HL-60 (cell line): ENCODE data around the gene MASP1.
A peak's percentile ranks its signal among the peaks of the same experiment; 100 is the strongest.

Experiments
- DNase-seq, 2 experiments: peaks; one replicate each; pipeline ENCODE4 v3.0.0-alpha.2; 2010 to 2020; ENCODE audit warnings: low read depth in 1 of 2, low spot score in 1 of 2
- H3K27ac ChIP-seq: fragments of 250-450 bp; sonication (Bioruptor Pico); replicated peaks from 2 replicates; pipeline ENCODE4 v1.5.1; 2020; ENCODE audit warnings: mild to moderate bottlenecking, moderate library complexity
- H3K27me3 ChIP-seq: fragments of 250-450 bp; sonication (Bioruptor Pico); 2 replicates; pipeline ENCODE4 v1.5.1; 2021; ENCODE audit warnings: mild to moderate bottlenecking, moderate library complexity; ENCODE audit not compliant: insufficient read depth, poor library complexity, severe bottlenecking
- H3K4me3 ChIP-seq: replicated peaks from 2 replicates; pipeline ENCODE4 v1.5.1; 2011; ENCODE audit warnings: mild to moderate bottlenecking, control low read depth, low read length; ENCODE audit not compliant: insufficient read depth
- GABPA ChIP-seq: IDR thresholded peaks from 2 replicates; pipeline ENCODE4 v1.6.1; 2012; ENCODE audit warnings: low read depth
- POLR2AphosphoS5 ChIP-seq: IDR thresholded peaks from 2 replicates; pipeline ENCODE4 v1.6.1; 2012; ENCODE audit warnings: low read depth
- SPI1 ChIP-seq: IDR thresholded peaks from 2 replicates; pipeline ENCODE4 v1.6.1; 2012; ENCODE audit warnings: low read depth, mild to moderate bottlenecking, borderline replicate concordance
- TF ChIP-seq, protein P1 (sequence below): IDR thresholded peaks from one replicate; pipeline ENCODE4 v1.5.1; 2011; ENCODE audit warnings: low read length, control low read depth, inconsistent platforms; ENCODE audit not compliant: insufficient read depth
- TF ChIP-seq, protein P2 (sequence below): IDR thresholded peaks from 2 replicates; pipeline ENCODE4 v1.6.1; 2012; ENCODE audit warnings: low read depth; ENCODE audit not compliant: insufficient replicate concordance

MASP1 gene

DNA sequence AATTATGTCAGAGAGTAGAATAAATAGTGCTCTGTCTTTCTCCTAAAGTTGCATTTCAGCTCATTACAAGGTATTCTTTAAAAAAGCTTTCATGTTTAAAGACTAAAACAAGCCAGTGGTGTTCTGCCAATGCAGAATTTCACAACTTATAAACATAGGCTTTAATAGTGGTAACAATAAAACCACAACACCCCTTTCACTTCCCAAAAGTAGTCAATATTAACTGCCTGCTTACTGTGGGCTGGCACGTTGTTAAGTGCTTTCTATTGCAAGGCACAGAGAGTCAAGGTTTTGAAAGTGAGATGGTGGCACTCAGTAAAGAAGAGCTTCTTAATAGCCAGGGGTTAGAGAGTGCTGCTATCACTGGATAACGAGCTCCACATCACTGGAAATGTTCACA is 102.6 kb downstream of the MASP1 start:
- no peak overlapping the region for H3K4me3 ChIP-seq
- peak in 1 of 2 experiments; percentile 2 for DNase-seq
- no peak overlapping the region for H3K27ac ChIP-seq
- H3K27me3 ChIP-seq, result peaks cover 4% of the 10 kb centered on the region
- TF ChIP-seq SPI1 (no peak), POLR2AphosphoS5 (no peak), GABPA (no peak)
- TF ChIP-seq, protein P1, sequence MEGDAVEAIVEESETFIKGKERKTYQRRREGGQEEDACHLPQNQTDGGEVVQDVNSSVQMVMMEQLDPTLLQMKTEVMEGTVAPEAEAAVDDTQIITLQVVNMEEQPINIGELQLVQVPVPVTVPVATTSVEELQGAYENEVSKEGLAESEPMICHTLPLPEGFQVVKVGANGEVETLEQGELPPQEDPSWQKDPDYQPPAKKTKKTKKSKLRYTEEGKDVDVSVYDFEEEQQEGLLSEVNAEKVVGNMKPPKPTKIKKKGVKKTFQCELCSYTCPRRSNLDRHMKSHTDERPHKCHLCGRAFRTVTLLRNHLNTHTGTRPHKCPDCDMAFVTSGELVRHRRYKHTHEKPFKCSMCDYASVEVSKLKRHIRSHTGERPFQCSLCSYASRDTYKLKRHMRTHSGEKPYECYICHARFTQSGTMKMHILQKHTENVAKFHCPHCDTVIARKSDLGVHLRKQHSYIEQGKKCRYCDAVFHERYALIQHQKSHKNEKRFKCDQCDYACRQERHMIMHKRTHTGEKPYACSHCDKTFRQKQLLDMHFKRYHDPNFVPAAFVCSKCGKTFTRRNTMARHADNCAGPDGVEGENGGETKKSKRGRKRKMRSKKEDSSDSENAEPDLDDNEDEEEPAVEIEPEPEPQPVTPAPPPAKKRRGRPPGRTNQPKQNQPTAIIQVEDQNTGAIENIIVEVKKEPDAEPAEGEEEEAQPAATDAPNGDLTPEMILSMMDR, result no peak
- TF ChIP-seq, protein P2, sequence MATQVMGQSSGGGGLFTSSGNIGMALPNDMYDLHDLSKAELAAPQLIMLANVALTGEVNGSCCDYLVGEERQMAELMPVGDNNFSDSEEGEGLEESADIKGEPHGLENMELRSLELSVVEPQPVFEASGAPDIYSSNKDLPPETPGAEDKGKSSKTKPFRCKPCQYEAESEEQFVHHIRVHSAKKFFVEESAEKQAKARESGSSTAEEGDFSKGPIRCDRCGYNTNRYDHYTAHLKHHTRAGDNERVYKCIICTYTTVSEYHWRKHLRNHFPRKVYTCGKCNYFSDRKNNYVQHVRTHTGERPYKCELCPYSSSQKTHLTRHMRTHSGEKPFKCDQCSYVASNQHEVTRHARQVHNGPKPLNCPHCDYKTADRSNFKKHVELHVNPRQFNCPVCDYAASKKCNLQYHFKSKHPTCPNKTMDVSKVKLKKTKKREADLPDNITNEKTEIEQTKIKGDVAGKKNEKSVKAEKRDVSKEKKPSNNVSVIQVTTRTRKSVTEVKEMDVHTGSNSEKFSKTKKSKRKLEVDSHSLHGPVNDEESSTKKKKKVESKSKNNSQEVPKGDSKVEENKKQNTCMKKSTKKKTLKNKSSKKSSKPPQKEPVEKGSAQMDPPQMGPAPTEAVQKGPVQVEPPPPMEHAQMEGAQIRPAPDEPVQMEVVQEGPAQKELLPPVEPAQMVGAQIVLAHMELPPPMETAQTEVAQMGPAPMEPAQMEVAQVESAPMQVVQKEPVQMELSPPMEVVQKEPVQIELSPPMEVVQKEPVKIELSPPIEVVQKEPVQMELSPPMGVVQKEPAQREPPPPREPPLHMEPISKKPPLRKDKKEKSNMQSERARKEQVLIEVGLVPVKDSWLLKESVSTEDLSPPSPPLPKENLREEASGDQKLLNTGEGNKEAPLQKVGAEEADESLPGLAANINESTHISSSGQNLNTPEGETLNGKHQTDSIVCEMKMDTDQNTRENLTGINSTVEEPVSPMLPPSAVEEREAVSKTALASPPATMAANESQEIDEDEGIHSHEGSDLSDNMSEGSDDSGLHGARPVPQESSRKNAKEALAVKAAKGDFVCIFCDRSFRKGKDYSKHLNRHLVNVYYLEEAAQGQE, result no peak

DNA sequence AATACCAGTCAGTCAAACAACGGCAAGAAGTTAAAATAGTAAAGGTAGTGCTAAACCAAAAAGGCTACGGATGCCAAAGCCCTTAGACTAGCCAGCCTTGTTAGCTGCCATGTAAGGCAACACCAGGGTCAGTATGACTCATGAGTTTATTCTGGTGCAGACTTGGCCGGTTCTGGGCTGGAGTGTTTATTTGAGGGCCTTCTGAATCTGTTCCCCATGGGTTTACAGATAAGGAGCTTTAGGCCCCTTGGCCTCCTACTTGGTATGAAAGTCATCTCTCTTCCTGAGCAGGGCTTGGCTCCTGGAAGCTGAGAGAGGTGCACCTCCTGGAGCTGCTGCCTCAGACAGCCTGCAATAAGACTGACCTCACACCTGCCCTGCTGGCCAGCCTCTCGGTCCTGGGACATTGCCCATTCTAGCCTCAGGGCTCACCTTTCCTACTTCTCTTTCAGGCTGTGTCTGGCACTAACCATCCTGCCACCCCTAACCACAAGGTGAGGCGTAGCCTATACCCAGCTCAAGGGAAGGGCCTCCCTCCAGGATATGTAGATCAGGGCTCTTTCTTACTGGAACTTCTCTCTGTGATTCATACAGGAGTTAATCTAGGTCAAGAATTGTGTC is 104.6 kb downstream of the MASP1 start:
- Histone ChIP-seq H3K4me3 (no peak overlapping the region), H3K27ac (no peak overlapping the region), H3K27me3 (peaks cover 4% of the 10 kb centered on the region)
- DNase-seq, result no peak
- TF ChIP-seq POLR2AphosphoS5, result no peak
- no peak for TF ChIP-seq SPI1
- TF ChIP-seq GABPA, result no peak
- TF ChIP-seq, protein P1, result no peak
- TF ChIP-seq, protein P2, result no peak

DNA sequence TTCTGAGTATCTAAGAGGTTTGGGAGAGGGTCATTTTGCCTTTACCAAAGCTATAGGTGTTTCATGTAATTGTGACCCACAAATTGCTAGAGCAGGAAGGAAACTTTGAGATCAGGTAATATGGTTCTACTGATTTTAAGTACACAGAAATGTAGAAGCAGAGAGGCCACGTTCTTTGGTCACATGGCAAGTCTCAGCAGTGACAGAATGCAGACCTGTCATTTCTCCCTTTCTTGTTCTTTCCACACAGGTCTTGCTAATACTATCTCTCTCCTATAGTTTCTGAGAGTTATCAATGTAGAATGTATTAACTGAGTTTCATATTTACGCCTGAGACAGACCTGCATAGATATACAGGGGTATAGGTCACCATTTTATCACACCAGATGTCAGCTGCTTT is 105.2 kb downstream of the MASP1 start:
- Histone ChIP-seq H3K27ac (no peak overlapping the region), H3K4me3 (no peak overlapping the region), H3K27me3 (peaks cover 4% of the 10 kb centered on the region)
- DNase-seq, result no peak
- TF ChIP-seq, protein P2, result no peak
- TF ChIP-seq POLR2AphosphoS5 (no peak), GABPA (no peak), SPI1 (no peak)
- TF ChIP-seq, protein P1, result no peak
